T-helper 9 cell (primary cell): ENCODE data around the gene MKNK2.
"Not testable (repeated sequence)": the region's sequence is repeated elsewhere in the genome, so short reads cannot be mapped to it uniquely, and the experiment has no call there.

Experiments used
- DNase-seq: peaks from one replicate; pipeline ENCODE4 v3.0.0-alpha.2; 2020
- total RNA-seq, 2 donors: gene quantifications; one replicate each; lab custom pipeline; 2026; lab: John Stamatoyannopoulos, UW

Gene MKNK2
- 143 to 381 reads per million in 2 donors for total RNA-seq

DNA sequence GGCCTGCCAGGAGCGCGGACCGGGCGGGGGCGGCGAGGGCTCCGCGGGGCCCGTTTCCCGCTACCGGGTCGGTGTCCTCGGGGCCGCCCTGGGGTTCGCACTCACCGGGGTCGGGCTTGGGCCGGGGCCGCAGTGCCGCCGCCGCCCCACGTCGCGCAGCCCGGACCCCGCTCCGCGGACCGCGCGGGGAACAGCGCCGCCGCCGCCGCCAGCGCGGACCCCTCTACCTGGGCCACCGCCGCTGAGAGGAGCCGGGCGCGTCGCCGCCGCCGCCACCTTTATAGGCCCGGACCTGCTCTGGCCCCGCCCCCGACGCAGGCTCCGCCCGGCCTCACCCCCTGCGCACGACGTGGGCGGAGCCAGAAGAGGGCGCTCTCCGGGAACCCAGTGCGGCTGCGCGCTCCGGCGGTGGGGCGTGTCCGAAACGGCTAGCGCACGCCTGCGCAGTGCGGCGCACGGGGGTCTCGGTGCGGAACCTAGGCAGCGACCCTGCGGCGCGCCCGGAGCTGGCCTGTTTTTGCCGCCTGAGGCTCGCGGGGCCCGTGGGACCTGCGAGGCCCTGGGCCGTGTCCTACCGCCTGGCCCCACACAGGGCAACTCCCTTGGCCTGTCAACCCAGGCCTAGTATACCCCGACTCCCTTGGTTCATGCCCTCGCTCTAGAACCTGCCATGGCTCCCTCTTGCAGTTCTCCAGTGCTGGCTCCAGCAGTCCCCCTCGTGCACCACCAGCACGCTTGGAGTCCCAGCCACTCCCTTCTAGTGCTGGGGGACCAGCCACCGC lies at the start of gene MKNK2:
TSS of gene MKNK2 (minus strand) at position 254 of the 782 bp plus-strand sequence. CDS start 393 bp downstream, outside the sequence.
- peak; percentile 96 for DNase-seq

DNA sequence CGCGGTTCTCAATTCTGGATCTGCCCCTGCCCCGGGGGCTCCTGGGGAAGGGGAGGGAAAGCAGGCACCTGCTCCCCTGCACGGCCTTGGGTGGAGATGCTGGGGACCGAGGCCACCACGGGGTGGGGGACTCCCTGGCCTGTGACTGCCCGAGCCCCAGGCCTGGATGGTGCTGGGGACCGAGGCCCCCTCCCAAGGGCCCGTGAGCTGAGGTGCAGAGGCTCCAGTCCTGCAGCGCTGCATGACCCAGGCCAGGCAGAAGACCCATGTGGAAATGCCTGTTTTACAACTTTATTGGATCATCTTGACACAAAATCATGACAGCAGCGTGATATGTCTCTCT lies 49.6 kb upstream of the MKNK2 start:
- DNase-seq: no peak

DNA sequence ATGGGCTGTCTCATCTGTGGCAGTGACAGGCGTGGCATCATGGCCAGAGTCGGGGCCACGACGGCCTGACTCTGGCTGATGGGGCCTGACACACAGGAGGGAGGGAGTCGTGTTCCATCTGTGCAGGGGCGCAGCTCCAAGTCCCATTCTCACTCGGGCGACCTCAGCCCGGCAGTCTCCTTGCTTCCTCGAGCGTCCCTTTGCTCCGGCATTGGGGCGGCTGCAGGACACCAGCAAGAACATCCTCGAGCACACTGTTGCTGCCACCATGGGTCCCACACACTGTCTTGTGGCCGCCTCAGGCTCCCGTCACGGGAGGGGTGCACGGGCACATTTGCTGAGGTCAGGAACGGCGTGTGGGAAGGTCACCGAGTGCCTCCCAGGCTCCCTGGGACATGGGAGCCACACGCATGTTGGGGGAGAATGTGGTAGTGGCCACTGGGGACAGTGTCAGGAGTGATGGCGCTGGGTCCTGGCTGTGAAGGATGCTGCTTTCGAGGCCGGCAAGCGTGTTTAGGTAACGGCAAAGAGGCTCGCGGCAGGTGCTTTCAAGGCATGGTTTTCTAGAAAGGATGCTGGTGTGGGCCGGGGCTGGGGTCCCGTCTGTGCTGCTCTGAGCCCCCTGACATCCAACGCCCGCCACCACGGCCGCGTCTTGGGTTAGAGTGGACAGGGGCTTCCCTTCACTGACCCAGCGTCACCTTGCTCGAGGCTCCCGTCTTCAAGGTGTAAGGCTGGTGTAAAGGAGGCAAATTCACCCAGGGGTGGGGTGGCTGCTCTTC lies 49.1 kb upstream of the MKNK2 start:
- DNase-seq: no peak

DNA sequence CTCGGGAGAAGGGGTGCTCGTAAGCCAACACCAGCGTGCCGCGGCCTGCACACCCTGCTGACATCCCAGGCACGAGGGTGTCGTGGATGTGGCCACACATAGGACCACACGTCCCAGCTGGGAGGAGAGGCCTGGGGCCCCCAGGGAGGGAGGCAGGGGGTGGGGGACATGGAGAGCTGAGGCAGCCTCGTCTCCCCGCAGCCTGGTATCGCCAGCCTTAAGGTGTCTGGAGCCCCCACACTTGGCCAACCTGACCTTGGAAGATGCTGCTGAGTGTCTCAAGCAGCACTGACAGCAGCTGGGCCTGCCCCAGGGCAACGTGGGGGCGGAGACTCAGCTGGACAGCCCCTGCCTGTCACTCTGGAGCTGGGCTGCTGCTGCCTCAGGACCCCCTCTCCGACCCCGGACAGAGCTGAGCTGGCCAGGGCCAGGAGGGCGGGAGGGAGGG lies 48.0 kb upstream of the MKNK2 start:
- no peak for DNase-seq

DNA sequence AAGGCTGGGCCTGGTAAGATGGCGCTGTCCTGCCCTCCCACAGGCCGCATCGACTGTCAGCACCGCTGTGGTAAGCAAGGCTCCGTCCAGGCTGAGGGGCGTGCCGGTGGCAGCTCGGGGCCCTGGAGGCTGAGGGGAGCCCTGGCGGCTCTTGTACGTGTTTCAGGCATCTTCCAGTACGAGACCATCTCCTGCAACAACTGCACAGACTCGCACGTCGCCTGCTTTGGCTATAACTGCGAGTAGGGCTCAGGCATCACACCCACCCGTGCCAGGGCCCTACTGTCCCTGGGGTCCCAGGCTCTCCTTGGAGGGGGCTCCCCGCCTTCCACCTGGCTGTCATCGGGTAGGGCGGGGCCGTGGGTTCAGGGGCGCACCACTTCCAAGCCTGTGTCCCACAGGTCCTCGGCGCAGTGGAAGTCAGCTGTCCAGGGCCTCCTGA lies 46.9 kb upstream of the MKNK2 start:
- DNase-seq: no peak

DNA sequence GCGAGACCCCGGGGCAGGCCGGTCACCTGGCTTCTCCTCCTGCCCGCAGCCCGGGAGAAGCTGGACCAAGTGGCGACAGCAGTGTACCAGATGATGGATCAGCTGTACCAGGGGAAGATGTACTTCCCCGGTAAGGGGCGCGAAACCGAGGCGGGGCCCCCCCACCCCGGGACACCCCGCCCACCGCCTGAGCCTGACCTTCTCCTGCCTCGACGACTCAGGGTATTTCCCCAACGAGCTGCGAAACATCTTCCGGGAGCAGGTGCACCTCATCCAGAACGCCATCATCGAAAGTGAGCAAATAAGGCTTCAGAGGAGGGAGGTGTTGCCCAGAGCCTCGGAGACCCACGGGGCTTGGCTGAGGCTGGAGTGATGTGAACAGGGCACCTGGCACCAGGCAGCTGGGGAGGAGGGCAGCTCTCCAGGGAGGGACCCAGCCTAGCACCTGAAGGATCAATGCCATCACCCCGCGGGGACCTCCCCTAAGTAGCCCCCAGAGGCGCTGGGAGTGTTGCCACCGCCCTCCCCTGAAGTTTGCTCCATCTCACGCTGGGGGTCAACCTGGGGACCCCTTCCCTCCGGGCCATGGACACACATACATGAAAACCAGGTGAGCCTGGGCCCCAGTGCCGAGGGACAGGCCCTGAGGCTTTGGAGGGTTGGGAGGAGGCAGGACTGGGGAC lies 46.3 kb upstream of the MKNK2 start:
- DNase-seq: peak; percentile 54

DNA sequence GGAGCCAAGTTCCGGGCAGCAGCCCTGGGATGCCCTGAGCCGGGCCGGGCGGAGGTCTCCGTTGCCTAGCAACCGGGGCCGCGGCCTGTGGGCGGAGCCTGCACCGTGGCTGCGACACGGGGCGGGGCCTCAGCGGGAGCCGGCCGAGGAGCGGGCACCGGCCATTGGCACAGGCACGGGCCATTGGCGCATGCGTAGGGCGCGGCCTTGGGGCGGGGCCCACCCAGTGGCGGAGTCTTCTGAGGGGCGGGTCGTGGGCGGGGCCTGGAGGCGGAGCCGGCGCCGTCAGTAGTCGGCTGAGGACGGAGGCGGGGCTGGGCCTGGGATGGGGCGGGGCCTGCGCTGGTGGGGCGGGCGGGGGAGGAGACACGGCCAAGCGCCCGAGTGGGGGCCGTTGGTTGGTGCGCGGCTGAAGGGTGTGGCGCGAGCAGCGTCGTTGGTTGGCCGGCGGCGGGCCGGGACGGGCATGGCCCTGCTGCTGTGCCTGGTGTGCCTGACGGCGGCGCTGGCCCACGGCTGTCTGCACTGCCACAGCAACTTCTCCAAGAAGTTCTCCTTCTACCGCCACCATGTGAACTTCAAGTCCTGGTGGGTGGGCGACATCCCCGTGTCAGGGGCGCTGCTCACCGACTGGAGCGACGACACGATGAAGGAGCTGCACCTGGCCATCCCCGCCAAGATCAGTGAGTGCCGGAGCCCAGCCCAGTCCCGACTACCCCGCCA lies 45.6 kb upstream of the MKNK2 start, which contains the start of gene IZUMO4:
TSS of gene IZUMO4 (plus strand) at position 436 of the 723 bp plus-strand sequence. CDS start at position 467, 31 bp downstream.
- DNase-seq: peak; percentile 100

DNA sequence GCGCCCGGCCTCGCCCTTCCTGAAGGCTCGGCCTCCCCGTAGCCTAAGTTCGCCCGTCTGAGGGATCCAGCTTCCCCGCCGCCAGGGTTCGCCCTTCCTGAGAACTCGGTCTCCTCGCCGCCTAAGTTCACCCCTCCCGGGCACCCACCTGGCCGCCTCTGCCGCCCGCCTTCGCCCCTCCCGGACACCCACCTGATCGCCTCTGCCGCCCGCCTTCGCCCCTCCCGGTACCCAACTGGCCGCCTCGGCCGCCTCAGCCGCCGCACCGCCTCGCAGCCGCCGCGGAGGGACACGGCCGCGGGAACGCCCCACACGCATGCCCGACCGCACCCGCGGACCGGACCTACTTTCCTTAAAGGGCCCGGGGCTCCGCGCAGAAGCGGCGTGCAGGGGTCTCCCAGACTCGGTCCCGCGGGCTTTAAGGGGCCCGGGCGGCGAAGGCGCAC lies 45.0 kb upstream of the MKNK2 start, which contains the start of gene MOB3A:
TSS of gene MOB3A (minus strand) at position 293 of the 446 bp plus-strand sequence. CDS start 17,766 bp downstream, outside the sequence.
- DNase-seq: peak; percentile 79

DNA sequence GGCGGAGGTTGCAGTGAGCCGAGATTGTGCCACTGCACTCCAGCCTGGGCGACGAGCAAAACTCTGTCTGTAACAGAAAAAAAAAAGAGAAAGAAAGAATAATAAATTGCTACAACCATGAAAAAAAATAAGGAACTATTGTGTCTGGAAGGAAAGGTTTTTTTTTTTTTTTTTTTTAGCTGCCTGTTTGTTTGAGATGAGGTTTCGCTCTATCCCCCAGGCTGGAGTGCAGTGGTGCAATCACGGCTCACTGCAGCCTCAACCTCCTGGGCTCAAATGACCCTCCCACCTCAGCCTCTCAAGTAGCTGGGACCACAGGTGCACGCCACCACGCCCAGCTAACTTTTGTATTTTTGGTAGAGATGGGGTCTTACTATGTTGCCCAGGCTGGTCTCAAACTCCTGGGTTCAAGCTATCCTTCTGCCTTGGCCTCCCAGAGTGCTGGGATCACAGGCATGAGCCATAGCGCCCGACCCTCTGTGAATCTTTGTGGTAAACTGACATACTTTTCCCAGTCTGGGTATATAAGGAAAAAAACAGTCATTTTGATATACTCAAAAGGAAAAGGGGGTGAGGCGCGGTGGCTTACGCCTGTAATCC lies 41.0 kb upstream of the MKNK2 start:
- not testable (repeated sequence) for DNase-seq

DNA sequence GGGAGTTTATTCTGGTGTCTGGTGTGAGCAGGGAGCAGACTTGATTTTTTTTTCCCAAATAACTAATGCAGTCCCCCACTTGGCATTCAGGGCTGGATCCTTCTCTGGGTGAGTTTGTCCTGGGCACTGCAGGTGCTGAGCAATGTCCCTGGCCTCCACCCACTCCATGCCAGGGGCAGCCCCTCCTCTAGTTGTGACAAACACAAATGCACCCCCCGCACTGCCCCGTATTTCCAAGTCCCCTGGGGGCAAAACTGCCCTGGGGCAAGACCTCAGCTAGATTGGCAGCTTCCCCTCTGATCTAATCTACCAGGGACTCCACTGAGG lies 38.6 kb upstream of the MKNK2 start:
- DNase-seq: no peak

DNA sequence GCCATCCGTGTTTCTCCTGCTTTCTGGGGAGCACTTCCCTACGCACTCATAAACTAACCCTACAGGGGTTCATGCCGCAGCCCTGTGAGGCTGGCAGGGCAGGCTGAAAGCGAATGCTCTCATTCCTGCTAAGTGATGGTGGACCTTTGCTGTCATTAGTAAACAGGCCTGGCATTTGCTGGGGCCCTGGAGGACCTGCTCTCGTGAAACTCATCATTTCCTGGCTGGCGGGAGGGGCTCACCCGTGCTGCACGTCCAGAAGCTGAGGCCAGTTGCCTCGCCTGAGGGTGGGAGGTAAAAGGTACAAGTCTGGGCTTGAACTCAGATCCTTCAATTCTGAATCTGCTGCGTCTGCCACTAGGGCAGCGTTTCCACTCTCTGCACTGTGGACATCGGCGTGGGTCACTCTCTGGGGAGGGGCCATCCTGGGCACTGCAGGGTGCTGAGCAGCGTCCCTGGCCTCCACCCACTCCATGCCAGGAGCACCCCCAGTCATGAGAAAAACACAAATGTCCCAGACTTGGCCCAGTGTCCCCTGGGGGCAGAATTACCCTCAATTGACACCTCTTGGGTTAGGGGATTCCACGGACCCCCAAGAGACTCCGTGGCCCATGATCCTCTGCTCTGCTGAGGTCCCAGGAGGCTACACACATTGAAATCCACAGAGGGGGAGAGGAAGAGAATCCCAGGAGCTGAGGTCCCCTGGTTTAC lies 38.1 kb upstream of the MKNK2 start:
- no peak for DNase-seq

DNA sequence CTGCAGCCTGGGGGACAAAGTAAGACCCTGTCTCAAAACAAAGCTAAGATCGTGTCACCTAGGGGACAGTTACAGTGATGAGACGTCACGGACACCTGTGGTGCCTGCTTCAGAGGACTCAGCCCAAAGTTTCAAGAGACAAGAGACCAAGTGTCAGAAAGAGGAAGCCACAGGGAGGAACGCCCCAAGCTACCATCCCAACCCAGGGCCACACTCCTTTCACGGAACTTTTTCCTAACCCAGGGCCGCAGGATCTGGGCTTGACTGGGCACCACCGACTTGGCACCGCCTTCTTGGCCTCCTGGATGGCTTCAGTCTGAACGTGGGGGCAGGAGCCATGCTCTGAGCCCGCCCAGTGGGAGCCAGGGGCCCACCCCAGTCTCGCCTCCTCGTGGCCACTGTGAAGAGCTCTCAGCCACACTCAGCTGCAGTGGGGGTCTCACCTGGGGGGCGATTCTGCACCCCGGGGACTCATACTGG lies 36.6 kb upstream of the MKNK2 start:
- DNase-seq: no peak

DNA sequence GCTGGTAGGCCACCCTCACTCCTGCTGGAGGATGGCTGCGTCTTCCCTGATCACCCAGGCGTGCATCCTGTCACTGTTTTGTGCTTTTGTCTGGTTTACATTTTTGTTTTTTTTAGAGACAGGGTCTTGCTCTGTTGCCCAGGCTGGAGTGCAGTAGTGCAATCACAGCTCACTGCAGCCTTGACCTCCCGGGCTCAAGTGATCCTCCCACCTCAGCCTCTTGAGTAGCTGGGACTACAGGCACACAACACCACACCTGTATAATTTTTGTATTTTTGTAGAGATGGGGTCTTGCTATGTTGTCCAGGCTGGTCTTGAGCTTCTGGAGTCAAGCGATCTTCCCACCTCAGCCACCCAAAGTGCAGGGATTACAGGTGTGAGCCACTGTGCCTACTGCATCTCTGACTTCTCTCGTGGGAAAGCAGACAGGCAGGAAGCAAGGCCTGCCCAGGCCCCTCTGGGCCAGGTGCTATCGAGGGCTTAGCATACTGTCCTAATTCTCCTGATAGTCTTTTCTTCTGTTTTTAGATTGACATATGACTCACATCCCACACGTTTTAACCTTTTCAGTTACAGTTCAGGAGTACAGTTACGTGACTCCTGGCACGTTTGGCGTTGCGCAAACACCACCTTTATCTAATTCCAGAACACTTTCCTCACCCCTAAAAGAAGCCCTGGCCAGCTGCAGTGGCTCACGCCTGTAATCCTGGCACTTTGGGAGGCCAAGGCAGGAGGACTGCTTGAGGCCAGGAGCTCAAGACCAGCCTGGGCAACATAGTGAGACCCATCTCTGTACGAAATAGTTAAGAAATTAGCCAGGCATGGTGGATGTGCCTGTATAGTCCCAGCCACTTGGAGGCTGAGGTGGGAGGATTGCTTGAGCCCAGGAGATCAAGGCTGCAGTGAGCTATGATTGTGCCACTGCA lies 35.9 kb upstream of the MKNK2 start:
- DNase-seq: not testable (repeated sequence)

DNA sequence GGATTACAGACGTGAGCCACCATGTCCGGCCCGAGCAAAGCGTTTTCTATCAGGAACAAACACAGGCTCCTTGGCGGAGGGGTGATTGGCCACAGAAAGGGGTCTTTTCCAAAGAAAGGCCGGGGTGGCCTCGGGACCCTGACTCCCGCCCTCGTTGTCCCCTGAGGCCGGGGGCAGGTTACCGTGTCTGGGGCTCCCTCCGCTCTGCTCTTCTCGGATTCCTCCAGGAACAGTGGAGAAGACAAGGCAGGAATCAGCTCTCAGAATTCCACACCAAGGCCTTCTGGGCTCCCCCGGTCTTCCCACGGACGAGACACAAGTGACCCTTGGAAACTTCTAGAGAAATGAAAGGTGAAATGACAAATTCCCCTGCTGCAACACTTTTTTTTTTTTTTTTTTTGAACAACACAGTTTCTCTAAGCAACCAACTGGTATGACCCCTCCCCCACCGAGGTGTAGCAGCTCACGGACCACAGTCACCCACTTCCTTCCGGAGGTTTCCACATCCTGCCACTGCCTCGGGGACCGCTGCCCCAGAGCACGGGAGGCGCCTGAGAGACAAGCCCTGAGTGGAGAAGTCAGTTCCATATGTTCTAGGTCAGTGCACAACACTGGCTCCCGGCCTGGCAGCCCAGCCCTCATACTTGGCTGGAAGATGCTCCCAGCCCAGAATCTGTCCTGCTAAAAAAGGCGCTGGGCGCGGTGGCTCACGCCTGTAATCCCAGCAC lies 34.1 kb upstream of the MKNK2 start:
- DNase-seq: peak; percentile 88

DNA sequence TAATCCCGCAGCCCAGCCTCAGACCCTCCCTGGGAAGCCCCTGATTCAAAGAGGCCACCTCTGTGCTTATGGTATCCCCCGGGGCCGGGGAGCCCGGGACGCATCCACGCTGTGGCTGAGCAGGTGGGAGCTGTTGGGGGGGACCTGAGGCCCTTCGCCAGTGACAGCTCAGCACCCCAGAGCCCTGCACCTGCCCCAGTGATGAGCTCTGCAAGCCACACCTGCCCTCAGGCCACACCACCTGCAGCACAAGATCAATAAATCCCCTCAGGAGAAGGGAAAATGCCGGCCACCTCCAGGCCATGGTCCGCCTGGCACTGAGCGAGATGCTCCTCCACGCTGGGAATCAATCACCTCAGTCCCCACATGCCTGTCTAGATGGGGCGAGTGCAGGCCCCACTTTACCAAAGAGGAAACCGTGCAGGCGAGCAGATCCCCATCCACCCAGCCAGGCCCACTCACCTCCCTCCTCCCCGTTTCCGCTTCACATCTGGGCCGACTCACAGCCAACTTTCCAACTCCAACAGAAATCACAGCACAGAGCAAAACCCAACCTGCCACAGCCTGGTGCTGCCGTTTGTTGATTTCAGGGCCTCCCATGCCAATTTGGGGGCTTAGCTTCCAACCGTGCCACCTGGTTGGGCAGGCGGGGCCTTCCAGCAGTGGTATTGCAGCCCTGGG lies 32.3 kb upstream of the MKNK2 start:
- peak; percentile 57 for DNase-seq

DNA sequence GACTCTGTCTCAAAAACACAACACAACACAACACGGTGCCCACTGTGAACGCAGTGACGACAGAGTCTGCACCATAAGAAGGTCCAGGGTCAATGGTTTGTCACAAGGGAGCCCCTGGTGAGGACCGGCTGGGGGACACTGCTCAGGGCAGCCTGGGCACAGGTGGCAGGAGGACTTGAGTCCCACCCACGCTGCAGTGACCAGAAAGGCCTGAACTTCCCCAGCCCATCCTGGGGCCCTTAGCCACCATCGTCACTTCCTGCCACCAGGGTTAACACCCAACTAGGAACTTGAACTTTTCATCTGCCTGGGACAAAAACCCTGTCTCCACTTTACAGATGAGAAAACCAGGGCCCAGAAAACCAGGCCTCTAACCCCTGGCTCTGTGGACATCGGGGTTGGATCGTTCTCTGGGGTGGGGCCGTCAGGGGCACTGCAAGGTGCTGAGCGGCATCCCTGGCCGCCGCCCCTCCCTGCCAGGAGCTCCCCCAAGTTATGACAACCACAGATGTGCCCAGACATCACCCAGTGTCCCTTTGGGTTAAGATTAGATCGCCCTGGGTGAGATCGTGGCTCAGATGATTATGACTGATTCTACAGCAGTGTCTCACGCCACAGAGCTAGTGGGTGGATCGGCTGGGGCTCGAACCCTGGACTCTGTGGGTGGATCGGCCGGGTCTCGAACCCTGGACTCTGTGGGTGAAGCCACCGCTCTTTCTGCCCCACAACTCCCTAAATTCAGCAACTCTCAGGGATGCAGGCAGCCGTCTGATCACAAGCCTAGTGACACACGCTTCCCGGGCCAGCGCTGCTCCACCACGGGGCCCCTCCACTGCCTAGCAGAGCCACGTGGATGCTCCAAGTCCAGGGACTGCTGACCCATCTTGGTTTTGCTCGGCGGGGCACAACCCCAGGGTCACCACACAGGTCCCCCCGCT lies 31.1 kb upstream of the MKNK2 start:
- peak; percentile 37 for DNase-seq

DNA sequence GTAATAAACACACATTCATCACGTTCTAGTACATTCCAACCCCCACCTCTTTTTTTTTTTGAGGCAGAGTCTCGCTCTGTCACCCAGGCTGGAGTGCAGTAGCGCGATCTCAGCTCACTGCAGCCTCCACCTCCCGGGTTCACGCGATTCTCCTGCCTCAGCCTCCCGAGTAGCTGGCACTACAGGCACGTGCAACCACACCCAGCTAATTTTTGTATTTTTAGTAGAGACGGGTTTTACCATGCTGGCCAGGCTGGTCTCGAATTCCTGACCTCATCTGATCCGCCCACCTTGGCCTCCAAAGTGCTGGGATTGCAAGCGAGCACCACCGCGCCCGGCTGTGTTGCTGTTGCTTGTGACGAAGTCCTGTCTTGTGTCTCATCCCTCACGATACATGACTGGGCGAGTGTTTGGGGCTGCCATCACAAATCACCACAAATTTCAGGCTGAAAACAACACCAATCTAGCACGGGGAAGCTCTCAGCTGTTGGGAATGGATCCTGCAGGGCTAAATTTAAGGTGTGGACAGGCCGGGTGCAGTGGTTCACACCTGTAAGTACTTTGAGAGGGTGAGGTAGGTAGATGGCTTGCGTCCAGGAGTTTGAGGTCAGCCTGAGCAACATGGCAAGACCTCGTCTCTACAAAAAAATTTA lies 29.4 kb upstream of the MKNK2 start:
- no peak for DNase-seq
